GM21825 (cell line): ENCODE data around the gene MINDY4.

Experiments used
- ATAC-seq: cut with Tn5 transposase; IDR thresholded peaks from one replicate; pipeline ENCODE4 v1.9.1; 2021; ENCODE audit warnings: mild to moderate bottlenecking, moderate library complexity; ENCODE audit not compliant: unreplicated experiment

Gene MINDY4

GRCh38 chr7:30924624-30925023 is 153.4 kb downstream of the MINDY4 start:
- ATAC-seq: no peak

- no peak for ATAC-seq
Observed at GRCh38 chr7:30925117-30925516, 153.9 kb downstream of the MINDY4 start.

- ATAC-seq: no peak
Observed at GRCh38 chr7:30925913-30926312, 154.7 kb downstream of the MINDY4 start.

GRCh38 chr7:30926313-30926712 is 155.1 kb downstream of the MINDY4 start:
- no peak for ATAC-seq

- ATAC-seq: no peak
Observed at GRCh38 chr7:30927040-30927439, 155.8 kb downstream of the MINDY4 start.

- no peak for ATAC-seq
Observed at GRCh38 chr7:30927559-30927958, 156.3 kb downstream of the MINDY4 start.

- ATAC-seq: no peak
Observed at GRCh38 chr7:30928254-30928872, 157.1 kb downstream of the MINDY4 start.

- ATAC-seq: no peak
Observed at GRCh38 chr7:30929686-30930085, 158.5 kb downstream of the MINDY4 start.

- no peak for ATAC-seq
Observed at GRCh38 chr7:30930621-30931020, 159.4 kb downstream of the MINDY4 start.

GRCh38 chr7:30931161-30931928 is 160.1 kb downstream of the MINDY4 start:
- ATAC-seq: no peak

- no peak for ATAC-seq
Observed at GRCh38 chr7:30931929-30932540, 160.8 kb downstream of the MINDY4 start.

GRCh38 chr7:30932562-30932961 is 161.3 kb downstream of the MINDY4 start:
- ATAC-seq: no peak

GRCh38 chr7:30933124-30933974 is 162.1 kb downstream of the MINDY4 start:
- no peak for ATAC-seq

GRCh38 chr7:30934225-30934624 is 163.0 kb downstream of the MINDY4 start:
- ATAC-seq: no peak

- no peak for ATAC-seq
Observed at GRCh38 chr7:30934732-30935568, 163.7 kb downstream of the MINDY4 start.

GRCh38 chr7:30935569-30935877 is 164.3 kb downstream of the MINDY4 start:
- ATAC-seq: no peak

- ATAC-seq: no peak
Observed at GRCh38 chr7:30936650-30937245, 165.5 kb downstream of the MINDY4 start.

GRCh38 chr7:30937416-30937815 is 166.2 kb downstream of the MINDY4 start:
- no peak for ATAC-seq

- peak; percentile 89 for ATAC-seq
Observed at GRCh38 chr7:30938435-30939316, 167.5 kb downstream of the MINDY4 start.
